HG02885 (cell line): ENCODE results near the gene SHB.
"Not testable (repeated sequence)": the region's sequence is repeated elsewhere in the genome, so short reads cannot be mapped to it uniquely, and the experiment has no call there.

Experiments
- ATAC-seq: cut with Tn5 transposase; IDR thresholded peaks from one replicate; pipeline ENCODE4 v1.9.1; 2021; ENCODE audit warnings: mild to moderate bottlenecking; ENCODE audit not compliant: unreplicated experiment, poor library complexity

Gene SHB

DNA sequence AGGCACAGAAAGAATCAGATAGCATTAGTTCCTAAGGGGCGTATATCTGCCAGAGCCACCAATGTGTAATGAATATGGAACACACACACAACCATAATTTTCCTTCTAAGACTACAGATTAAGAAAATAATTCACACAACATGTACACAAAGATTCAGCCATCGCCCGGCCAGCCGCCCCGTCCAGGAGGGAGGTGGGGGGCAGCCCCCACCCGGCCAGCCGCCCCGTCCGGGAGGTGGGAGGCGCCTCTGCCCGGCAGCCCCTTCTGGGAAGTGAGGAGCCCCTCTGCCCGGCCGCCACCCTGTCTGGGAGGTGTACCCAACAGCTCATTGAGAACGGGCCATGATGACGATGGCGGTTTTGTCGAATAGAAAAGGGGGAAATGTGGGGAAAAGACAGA lies 178.0 kb downstream of the SHB start:
- ATAC-seq: not testable (repeated sequence)

DNA sequence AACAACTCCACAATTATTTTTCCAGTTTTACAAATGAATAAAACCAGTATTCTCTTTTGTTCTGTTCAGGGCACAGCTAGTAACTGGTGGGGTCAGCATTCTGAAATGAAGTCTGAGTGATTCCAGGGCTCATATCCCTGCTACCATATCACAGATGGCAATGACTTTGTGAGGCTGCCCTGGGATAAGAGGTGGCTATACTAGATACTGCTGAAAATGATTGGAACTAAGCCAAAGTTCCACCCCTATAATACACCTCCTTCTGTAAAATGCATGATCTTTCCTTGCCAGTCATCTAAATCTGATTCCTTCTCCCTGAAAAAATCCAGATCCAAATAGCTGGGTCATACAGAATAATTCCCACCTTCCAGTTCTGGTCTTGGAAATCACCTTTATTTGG lies 179.5 kb downstream of the SHB start:
- ATAC-seq: no peak

DNA sequence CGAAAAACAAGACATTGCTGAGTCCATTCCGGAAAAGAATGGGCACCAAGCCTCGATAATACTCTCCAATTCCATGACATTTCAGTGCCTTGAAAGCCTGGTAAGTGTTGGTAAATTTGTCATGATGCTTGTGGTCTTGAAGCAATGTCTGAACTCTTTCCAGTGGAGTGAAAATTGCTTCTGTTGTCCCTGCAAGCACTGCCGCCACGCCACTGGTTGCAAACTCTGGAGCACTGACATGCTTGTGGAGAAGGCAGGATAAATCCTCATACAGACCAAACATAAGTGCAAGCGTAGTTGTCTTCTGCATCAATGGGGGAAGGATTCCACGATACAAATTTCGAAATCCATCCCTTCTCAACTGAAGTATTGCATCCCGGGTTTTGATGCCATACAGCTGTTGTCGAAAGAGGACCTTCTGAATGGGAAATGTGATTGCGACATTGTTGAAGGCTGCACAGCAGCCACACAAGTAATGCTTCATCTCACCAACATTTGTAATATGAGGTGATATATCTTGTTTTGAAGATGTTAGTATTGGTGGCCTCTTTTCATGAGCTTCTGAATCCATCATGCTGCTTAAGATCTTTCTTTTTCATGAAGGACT lies 180.9 kb downstream of the SHB start:
- not testable (repeated sequence) for ATAC-seq

DNA sequence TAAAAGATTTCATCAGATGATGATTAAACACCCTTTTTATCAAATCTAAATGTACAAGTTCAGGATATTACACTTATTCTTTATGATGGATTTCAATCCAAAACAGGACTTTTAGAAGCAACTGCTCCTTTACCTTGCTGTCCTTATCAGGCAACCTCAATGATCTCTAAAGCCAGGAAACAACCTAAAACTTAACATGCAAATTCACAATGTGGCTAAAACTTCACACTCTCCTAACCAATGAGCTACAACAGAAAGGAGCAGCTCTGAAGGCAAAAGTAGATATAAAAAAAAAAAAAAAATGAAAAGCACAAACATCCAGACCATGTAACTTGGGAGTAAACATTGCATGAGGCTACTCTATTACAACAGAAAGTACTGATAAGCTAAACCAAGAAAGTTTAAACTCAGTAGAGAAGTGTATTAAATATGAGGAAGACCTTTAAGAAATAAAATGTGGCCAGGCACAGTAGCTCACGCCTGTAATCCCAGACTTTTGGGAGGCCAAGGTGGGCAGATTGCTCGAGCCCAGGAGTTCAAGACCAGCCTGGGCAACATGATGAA lies 188.0 kb downstream of the SHB start:
- ATAC-seq: no peak

DNA sequence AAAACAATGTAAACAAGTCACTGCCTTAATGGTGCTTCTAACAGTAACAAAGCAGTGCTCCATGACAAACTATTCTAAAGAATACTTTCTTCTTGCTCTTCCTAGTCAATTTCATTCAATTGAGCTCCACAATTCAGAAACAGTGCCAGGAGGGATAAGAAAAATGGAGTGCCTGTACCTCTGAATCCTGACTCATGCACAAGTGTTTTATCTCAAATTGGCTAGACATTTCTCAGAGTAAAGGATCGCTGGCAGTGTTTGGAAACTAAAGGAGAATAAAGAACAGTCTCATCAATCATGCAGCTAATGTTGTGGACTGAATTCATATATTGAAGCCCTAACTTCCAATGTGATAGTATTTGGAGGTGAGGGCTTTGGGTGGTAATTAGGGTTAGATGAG lies 192.7 kb downstream of the SHB start:
- no peak for ATAC-seq

DNA sequence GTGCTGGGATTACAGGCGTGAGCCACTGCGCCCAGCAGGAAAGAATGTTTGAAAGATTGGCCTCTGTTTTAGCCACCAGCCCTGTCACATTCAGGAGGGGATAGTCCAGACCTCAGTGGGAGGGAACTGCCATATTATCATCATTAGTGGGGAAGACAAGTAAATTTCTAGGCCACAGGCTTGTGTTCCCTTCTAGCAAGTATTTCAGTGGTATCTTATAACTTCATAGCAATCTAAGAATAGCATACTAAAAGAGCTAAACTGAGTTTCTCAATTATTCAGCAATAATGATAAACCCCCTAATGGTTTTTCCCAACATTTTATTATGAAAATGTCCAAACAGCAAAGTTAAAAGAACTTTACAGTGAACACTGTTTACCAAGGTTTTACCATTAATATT lies 195.1 kb downstream of the SHB start:
- ATAC-seq: no peak

DNA sequence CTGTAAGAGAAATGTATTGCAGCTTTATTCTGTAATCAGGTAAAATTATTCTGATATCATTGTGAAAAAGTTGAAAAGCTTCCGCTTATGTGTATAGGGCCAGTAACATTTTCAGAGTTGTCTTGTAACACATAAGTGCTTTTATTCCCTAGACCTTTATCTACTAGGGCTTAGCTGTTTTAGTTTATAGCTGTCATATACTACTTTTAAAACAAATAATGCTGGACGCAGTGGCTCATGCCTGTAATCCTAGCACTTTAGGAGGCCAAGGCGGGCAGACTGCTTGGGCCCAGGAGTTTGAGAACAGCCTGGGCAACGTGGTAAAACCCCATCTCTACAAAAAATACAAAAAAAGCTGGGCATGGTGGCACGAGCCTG lies 198.2 kb downstream of the SHB start:
- no peak for ATAC-seq

DNA sequence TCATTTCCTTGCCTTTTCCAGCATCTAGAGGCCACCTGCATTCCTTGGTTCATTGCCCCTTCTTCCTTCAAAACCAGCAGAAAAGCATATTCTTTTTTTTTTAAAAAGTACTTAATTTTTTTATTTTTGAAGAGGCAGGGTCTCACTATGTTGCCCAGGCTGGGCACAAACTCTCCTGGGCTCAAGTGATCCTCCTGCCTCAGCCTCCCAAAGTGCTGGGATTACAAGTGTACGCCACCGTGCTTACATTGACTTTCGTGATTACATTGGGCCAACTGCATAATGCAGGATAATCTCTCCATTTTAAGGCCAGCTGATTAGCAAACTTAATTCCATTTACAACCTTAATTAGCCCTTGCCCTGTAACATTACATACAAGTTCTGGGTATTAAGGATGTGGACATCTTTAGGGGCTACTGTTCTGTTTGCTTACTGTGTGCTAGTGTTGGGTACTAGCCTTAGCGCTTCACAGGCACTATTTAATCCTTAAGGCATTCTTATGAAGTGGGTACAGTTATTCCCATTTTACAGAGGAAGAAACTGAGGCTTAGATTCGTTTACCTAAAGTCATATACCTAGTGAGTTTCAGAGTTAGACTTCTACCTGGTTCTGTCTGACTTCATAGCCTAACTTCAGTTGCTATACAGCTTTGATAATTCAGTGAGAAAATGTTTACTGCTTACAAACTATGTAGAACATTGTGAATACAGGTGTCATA lies 198.8 kb downstream of the SHB start:
- ATAC-seq: no peak
